ENCODE data around the gene UNC45A. TPM values are rescaled to one million over a fixed set of nuclear protein-coding genes. Genes with fewer than 3 reads are reported as not detected.

Gene UNC45A
- total and polyA plus RNA-seq, 2 of the 13 experiments (the other 11 are each of a cell fraction or from before 2014, with no cell fraction given) = 33.8 to 39.7 TPM

DNA sequence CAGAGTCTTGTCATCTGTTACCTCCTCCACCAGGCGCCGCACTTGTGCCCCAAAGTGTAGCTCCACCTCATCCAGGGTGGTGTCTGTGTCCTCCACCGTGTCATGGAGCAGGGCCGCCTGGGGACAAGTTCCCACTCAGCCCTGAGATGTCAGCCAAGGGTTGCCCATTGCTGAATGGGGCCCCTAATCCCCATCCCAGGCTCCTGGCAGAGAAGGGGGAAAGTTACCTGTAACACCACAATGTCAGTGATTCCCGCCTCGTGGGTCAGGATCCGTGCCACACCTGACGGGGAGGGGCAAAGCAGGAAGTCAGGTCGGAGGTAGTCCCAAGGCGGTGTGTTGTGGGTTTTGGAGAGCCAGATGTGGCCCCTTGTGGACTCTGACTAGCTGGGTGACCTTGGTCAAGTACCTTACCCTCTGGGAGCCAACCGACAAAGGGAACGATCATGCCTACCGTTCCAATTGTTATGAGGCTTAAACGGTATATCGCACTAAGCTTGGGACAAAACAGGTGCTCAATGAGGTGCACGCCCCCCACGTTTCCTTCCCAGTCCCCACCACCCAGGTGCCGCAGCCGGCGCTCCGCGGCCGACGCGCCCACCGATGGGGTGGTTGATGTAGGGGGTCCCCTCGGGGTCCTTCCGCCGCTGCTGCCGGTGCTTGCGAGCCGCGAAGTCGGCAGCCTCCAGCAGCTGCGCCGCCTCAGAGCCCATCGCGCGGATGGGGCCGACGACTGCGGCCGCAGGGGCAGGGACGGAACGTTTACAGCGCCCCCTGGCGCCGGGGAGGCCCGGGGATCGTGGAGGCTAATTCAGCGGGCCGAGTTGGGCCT, 3.0 kb upstream of the UNC45A start, which contains the start of gene HDDC3 (continued):
- TF ChIP-seq, protein P1, sequence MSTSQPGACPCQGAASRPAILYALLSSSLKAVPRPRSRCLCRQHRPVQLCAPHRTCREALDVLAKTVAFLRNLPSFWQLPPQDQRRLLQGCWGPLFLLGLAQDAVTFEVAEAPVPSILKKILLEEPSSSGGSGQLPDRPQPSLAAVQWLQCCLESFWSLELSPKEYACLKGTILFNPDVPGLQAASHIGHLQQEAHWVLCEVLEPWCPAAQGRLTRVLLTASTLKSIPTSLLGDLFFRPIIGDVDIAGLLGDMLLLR (CRISPR knock-in tag; IDR thresholded peaks at IDR 0.05) = peak; percentile 38; the same call in 1 of the 2 replicates
- TF ChIP-seq, protein P2, sequence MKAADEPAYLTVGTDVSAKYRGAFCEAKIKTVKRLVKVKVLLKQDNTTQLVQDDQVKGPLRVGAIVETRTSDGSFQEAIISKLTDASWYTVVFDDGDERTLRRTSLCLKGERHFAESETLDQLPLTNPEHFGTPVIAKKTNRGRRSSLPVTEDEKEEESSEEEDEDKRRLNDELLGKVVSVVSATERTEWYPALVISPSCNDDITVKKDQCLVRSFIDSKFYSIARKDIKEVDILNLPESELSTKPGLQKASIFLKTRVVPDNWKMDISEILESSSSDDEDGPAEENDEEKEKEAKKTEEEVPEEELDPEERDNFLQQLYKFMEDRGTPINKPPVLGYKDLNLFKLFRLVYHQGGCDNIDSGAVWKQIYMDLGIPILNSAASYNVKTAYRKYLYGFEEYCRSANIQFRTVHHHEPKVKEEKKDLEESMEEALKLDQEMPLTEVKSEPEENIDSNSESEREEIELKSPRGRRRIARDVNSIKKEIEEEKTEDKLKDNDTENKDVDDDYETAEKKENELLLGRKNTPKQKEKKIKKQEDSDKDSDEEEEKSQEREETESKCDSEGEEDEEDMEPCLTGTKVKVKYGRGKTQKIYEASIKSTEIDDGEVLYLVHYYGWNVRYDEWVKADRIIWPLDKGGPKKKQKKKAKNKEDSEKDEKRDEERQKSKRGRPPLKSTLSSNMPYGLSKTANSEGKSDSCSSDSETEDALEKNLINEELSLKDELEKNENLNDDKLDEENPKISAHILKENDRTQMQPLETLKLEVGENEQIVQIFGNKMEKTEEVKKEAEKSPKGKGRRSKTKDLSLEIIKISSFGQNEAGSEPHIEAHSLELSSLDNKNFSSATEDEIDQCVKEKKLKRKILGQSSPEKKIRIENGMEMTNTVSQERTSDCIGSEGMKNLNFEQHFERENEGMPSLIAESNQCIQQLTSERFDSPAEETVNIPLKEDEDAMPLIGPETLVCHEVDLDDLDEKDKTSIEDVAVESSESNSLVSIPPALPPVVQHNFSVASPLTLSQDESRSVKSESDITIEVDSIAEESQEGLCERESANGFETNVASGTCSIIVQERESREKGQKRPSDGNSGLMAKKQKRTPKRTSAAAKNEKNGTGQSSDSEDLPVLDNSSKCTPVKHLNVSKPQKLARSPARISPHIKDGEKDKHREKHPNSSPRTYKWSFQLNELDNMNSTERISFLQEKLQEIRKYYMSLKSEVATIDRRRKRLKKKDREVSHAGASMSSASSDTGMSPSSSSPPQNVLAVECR (CRISPR knock-in tag; IDR thresholded peaks at IDR 0.05; ENCODE audit: borderline replicate concordance) = peak; percentile 92
- TF ChIP-seq ZNF121 (CRISPR knock-in tag; IDR thresholded peaks at IDR 0.05) = peak; percentile 65; the same call in 1 of the 2 replicates
- no peak for TF ChIP-seq LRRFIP1 (CRISPR knock-in tag; conservative IDR thresholded peaks at IDR 0.05)
- peak; percentile 73; the same call in 1 of the 2 replicates for TF ChIP-seq KLF11 (CRISPR knock-in tag; IDR thresholded peaks at IDR 0.05)
- peak; percentile 57; the same call in 1 of the 2 replicates for TF ChIP-seq ARHGAP35 (CRISPR knock-in tag; IDR thresholded peaks at IDR 0.05; ENCODE audit: borderline replicate concordance)
- TF ChIP-seq, protein P3, sequence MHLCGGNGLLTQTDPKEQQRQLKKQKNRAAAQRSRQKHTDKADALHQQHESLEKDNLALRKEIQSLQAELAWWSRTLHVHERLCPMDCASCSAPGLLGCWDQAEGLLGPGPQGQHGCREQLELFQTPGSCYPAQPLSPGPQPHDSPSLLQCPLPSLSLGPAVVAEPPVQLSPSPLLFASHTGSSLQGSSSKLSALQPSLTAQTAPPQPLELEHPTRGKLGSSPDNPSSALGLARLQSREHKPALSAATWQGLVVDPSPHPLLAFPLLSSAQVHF (CRISPR knock-in tag; IDR thresholded peaks at IDR 0.05) = no peak
- TF ChIP-seq TAF1 (CRISPR knock-in tag; IDR thresholded peaks at IDR 0.05) = peak; percentile 84; the same call in 1 of the 2 replicates
- TF ChIP-seq ZNF781 (CRISPR knock-in tag; IDR thresholded peaks at IDR 0.05; ENCODE audit: borderline replicate concordance, not compliant biosample characterization) = no peak
- no peak; the same call in 1 of the 2 replicates for TF ChIP-seq FOXM1 (CRISPR knock-in tag; IDR thresholded peaks at IDR 0.05)
- no peak for TF ChIP-seq ZNF660 (CRISPR knock-in tag; IDR thresholded peaks at IDR 0.05; ENCODE audit: borderline replicate concordance, low read depth)
- TF ChIP-seq POGZ (CRISPR knock-in tag; IDR thresholded peaks at IDR 0.05) = peak; percentile 93

Measured in HepG2 (cell line).